D721Med (cell line): ENCODE data around the gene PAM.

Source experiments
- DNase-seq: peaks from one replicate; pipeline ENCODE4 v3.0.0; 2011; ENCODE audit warnings: low spot score; ENCODE audit not compliant: insufficient read length
- FAIRE-seq: peaks from 2 replicates; lab custom pipeline; 2011; peaks lifted over from hg19 to GRCh38; lab: Jason Lieb, UNC
- CTCF ChIP-seq: IDR thresholded peaks from 2 replicates; pipeline ENCODE4 v1.5.1; 2012; ENCODE audit warnings: mild to moderate bottlenecking, control low read depth; ENCODE audit not compliant: insufficient read depth; ENCODE audit errors: missing control alignments

Gene PAM

DNA sequence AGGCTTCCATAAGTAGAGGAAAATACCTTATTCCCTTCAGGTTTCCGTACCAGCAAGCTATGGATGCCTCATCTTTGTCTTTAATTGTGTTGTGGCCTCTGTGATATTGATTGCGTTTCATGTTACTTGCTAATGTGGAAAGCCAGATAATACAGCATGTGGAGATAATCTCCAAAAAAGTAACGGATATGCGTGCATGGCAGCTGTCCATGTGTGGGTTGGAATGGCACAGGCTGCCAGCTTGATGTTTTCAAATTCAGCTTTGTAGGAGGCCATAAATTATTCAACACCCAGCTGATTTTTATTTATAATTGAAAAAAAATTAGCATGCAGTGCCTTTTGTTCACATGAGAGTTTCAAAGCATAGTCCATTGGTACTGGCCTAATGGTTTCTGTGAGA, 219.9 kb downstream of the PAM start:
- TF ChIP-seq CTCF: no peak
- DNase-seq: no peak
- peak; percentile 79 for FAIRE-seq

GRCh38 chr5:102975457-102976182, 220.5 kb downstream of the PAM start:
- no peak for DNase-seq
- no peak for TF ChIP-seq CTCF
- peak; percentile 6 for FAIRE-seq

GRCh38 chr5:102981957-102982635, 227.0 kb downstream of the PAM start:
- DNase-seq (no peak), FAIRE-seq (no peak)
- no peak for TF ChIP-seq CTCF

GRCh38 chr5:102986074-102986473, 231.0 kb downstream of the PAM start:
- TF ChIP-seq CTCF: no peak
- no peak for FAIRE-seq
- DNase-seq: no peak

DNA sequence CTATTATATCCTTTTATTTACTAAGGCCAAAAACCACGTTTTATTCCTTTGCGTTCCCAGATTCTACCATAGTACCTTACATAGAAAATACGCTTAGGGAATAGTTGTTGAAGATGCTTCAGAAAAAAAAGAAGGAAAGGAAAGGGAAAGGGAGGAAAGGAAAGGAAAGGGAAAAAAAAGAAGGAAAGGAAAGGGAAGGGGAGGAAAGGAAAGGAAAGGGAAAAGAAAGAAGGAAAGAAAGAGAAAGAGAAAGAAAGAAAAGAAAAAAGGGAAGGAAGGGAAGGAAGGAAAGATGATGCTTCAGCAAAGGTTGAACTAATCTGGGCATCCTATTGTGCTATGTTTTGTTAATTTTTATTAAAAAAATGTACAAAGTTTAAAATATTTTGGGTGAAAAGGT, 233.4 kb downstream of the PAM start:
- no peak for DNase-seq
- FAIRE-seq: no peak
- no peak for TF ChIP-seq CTCF

- TF ChIP-seq CTCF: no peak
- no peak for DNase-seq
- FAIRE-seq: no peak
These were observed 236.7 kb downstream of the PAM start for GRCh38 chr5:102991802-102992201.
